ENCODE data around the gene CDC6.

The CDC6 gene

DNA sequence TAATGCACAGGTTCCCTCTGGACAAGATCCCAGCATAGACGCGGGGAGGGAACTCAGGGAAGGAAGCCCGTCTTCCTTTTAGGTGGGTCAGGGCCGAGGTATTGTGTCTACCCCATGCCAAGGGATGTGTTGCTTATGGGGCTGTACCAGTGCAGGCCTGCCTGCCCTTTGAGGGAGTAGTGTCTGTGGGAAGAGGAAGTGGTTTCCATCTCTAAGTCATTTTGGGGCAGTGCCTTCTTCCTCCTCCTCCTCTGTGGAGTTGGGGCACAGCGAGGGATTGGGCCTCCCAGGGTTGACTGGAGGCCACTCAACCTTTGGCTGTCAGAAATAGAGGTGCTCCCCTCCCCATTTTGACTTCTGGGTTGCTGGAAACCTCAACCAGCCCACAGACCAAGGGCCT is 50.4 kb downstream of the CDC6 start:
- H3K36me3 ChIP-seq (ENCODE audit: control insufficient read depth in 1 of 2, insufficient read depth in 2 of 2, low read depth in 1 of 2, low read length in 2 of 2), result peaks cover 14 to 25% of the 10 kb centered on the region in 2 experiments

GRCh38 chr17:40338941-40339649 is 51.4 kb downstream of the CDC6 start:
- Histone ChIP-seq H3K36me3 (ENCODE audit: control insufficient read depth in 1 of 2, insufficient read depth in 2 of 2, low read depth in 1 of 2, low read length in 2 of 2) (peaks cover 14 to 18% of the 10 kb centered on the region in 2 experiments), H3K14ac (ENCODE audit: low read length in 2 of 2) (no peak overlapping the region), H3K9me3 (ENCODE audit: control insufficient read depth, low read length) (no peaks in the 10 kb centered on the region), H3K23ac (ENCODE audit: low read length in 2 of 2) (peak overlapping the region in 1 of 2 experiments; percentile 23), H3K4me3 (ENCODE audit: insufficient read depth in 1 of 2, low read depth in 1 of 2, low read length in 2 of 2) (no peak overlapping the region), H3K4me1 (ENCODE audit: control insufficient read depth, insufficient read depth, low read depth, low read length) (peaks cover 32% of the 10 kb centered on the region), H4K91ac (ENCODE audit: low read length) (no peak overlapping the region), H3K4me2 (ENCODE audit: low read length, poor library complexity, severe bottlenecking) (no peak overlapping the region), H3K18ac (ENCODE audit: low read depth in 1 of 2, low read length in 2 of 2) (peak overlapping the region in 1 of 2 experiments; percentile 33), H3K27ac (ENCODE audit: low read length, poor library complexity, severe bottlenecking) (no peak overlapping the region), H3K9ac (ENCODE audit: low read length) (no peak overlapping the region), H3K4ac (ENCODE audit: low read depth in 1 of 2, low read length in 2 of 2) (no peak overlapping the region), H2BK12ac (ENCODE audit: low read length in 2 of 2) (no peak overlapping the region), H2AFZ (ENCODE audit: low read depth, low read length) (no peak overlapping the region), H2BK5ac (ENCODE audit: low read depth, low read length, poor library complexity, severe bottlenecking) (no peak overlapping the region), H3K79me1 (replicated peaks; ENCODE audit: low read length, poor library complexity, severe bottlenecking) (peaks cover 27% of the 10 kb centered on the region), H4K8ac (ENCODE audit: low read length) (no peak overlapping the region), H2AK5ac (ENCODE audit: low read length, severe bottlenecking) (no peak overlapping the region), H2BK120ac (ENCODE audit: low read depth, low read length) (no peak overlapping the region), H2BK15ac (ENCODE audit: low read depth, poor library complexity, severe bottlenecking) (no peak overlapping the region), H3K27me3 (ENCODE audit: control insufficient read depth in 1 of 2, insufficient read depth in 1 of 2, low read length in 2 of 2) (no peaks in the 10 kb centered on the region)
- DNase-seq, result no peak
- WGBS, result 75% methylated on average over 10 of the region's 13 CpGs

More for the DNA sequence above, 50.4 kb downstream of the CDC6 start:
- no peak for DNase-seq
- WGBS, result 97% methylated on average over 5 of the region's 5 CpGs
- H3K27me3 ChIP-seq (ENCODE audit: control insufficient read depth in 1 of 2, insufficient read depth in 1 of 2, low read length in 2 of 2), result no peaks in the 10 kb centered on the region
- no peak overlapping the region for H3K14ac ChIP-seq (ENCODE audit: low read length in 2 of 2)
- peaks cover 30% of the 10 kb centered on the region for H3K79me1 ChIP-seq (replicated peaks; ENCODE audit: low read length, poor library complexity, severe bottlenecking)
- no peak overlapping the region for H2BK12ac ChIP-seq (ENCODE audit: low read length in 2 of 2)
- no peak overlapping the region for H3K4me3 ChIP-seq (ENCODE audit: insufficient read depth in 1 of 2, low read depth in 1 of 2, low read length in 2 of 2)
- H2AK5ac ChIP-seq (ENCODE audit: low read length, severe bottlenecking), result no peak overlapping the region
- H3K9me3 ChIP-seq (ENCODE audit: control insufficient read depth, low read length), result no peaks in the 10 kb centered on the region
- H3K9ac ChIP-seq (ENCODE audit: low read length), result no peak overlapping the region
- H2BK120ac ChIP-seq (ENCODE audit: low read depth, low read length), result no peak overlapping the region
- no peak overlapping the region for H2BK5ac ChIP-seq (ENCODE audit: low read depth, low read length, poor library complexity, severe bottlenecking)
- H3K4me1 ChIP-seq (ENCODE audit: control insufficient read depth, insufficient read depth, low read depth, low read length), result peaks cover 22% of the 10 kb centered on the region
- no peak overlapping the region for H3K27ac ChIP-seq (ENCODE audit: low read length, poor library complexity, severe bottlenecking)
- H3K18ac ChIP-seq (ENCODE audit: low read depth in 1 of 2, low read length in 2 of 2), result no peak overlapping the region
- H2BK15ac ChIP-seq (ENCODE audit: low read depth, poor library complexity, severe bottlenecking), result no peak overlapping the region
- no peak overlapping the region for H2AFZ ChIP-seq (ENCODE audit: low read depth, low read length)
- H3K4ac ChIP-seq (ENCODE audit: low read depth in 1 of 2, low read length in 2 of 2), result no peak overlapping the region
- H4K91ac ChIP-seq (ENCODE audit: low read length), result no peak overlapping the region
- H3K23ac ChIP-seq (ENCODE audit: low read length in 2 of 2), result no peak overlapping the region
- no peak overlapping the region for H4K8ac ChIP-seq (ENCODE audit: low read length)
- H3K4me2 ChIP-seq (ENCODE audit: low read length, poor library complexity, severe bottlenecking), result no peak overlapping the region

- peaks cover 31% of the 10 kb centered on the region for H3K79me1 ChIP-seq (replicated peaks; ENCODE audit: low read length, poor library complexity, severe bottlenecking)
- no peak overlapping the region for H2BK5ac ChIP-seq (ENCODE audit: low read depth, low read length, poor library complexity, severe bottlenecking)
- H3K4me1 ChIP-seq (ENCODE audit: control insufficient read depth, insufficient read depth, low read depth, low read length), result peaks cover 36% of the 10 kb centered on the region
- no peak overlapping the region for H2BK15ac ChIP-seq (ENCODE audit: low read depth, poor library complexity, severe bottlenecking)
- H3K18ac ChIP-seq (ENCODE audit: low read depth in 1 of 2, low read length in 2 of 2), result no peak overlapping the region
- H3K14ac ChIP-seq (ENCODE audit: low read length in 2 of 2), result no peak overlapping the region
- H3K9me3 ChIP-seq (ENCODE audit: control insufficient read depth, low read length), result no peaks in the 10 kb centered on the region
- H4K8ac ChIP-seq (ENCODE audit: low read length), result no peak overlapping the region
- H3K9ac ChIP-seq (ENCODE audit: low read length), result peak overlapping the region; percentile 1
- no peak overlapping the region for H3K4me3 ChIP-seq (ENCODE audit: insufficient read depth in 1 of 2, low read depth in 1 of 2, low read length in 2 of 2)
- no peak overlapping the region for H2AK5ac ChIP-seq (ENCODE audit: low read length, severe bottlenecking)
- no peak overlapping the region for H3K27ac ChIP-seq (ENCODE audit: low read length, poor library complexity, severe bottlenecking)
- no peak overlapping the region for H2AFZ ChIP-seq (ENCODE audit: low read depth, low read length)
- no peak overlapping the region for H4K91ac ChIP-seq (ENCODE audit: low read length)
- H3K4ac ChIP-seq (ENCODE audit: low read depth in 1 of 2, low read length in 2 of 2), result no peak overlapping the region
- no peak overlapping the region for H2BK120ac ChIP-seq (ENCODE audit: low read depth, low read length)
- H2BK12ac ChIP-seq (ENCODE audit: low read length in 2 of 2), result no peak overlapping the region
- no peak for DNase-seq
- H3K4me2 ChIP-seq (ENCODE audit: low read length, poor library complexity, severe bottlenecking), result no peak overlapping the region
- H3K27me3 ChIP-seq (ENCODE audit: control insufficient read depth in 1 of 2, insufficient read depth in 1 of 2, low read length in 2 of 2), result no peaks in the 10 kb centered on the region
- no CpG with 5 or more reads among the region's 1 CpG for WGBS
- no peak overlapping the region for H3K23ac ChIP-seq (ENCODE audit: low read length in 2 of 2)
- peaks cover 14 to 18% of the 10 kb centered on the region in 2 experiments for H3K36me3 ChIP-seq (ENCODE audit: control insufficient read depth in 1 of 2, insufficient read depth in 2 of 2, low read depth in 1 of 2, low read length in 2 of 2)
Measured at GRCh38 chr17:40340327-40340726, 52.6 kb downstream of the CDC6 start.

DNA sequence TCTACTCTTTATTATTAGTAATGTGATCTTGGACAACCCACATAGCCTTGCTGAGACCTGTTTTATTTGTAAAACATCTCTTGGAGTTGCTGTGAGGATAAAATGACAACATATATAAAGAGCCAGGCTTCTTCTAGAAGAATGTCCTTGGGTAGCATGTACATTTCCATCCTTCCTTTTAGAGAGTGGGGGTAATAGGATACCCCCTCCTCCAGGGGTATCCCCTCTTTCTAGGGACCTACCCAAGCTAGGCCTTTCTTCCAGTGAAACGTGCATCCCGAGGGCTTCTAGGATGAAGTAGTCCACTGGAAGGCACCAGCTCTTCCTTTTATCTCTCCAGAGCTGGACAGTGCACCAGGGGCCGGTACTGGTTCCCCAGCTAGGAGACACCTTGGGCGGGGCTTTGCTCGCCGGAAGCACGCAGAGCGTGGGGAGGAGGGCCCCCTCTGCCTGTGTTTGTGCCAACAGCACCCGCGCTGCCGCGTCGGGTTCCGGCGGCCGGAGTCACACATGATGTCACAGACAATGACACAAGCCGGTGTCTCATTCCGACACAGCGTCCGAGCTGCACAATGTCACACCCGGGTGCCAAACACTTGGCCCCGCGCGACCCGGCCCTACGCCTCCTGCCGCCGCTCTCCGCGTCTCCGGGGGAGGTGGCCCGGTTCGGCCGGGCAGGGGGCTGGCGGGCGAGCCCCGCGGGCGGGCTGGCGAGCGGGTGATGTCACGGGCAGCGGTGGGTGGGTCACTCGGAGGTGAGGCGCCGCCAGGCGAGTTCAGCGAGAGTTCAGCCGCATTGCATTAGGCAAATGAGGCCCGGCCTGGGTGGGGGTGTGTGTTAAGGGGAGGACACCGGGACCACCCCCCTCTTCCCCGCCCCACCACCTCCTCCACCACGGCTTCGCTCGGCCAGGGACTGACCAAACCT is 53.5 kb downstream of the CDC6 start:
- DNase-seq, result peak; percentile 92
- H2AFZ ChIP-seq (ENCODE audit: low read depth, low read length), result peak overlapping the region; percentile 36
- peak overlapping the region; percentile 86 for H3K4me2 ChIP-seq (ENCODE audit: low read length, poor library complexity, severe bottlenecking)
- H3K9ac ChIP-seq (ENCODE audit: low read length), result peak overlapping the region; percentile 89
- no peaks in the 10 kb centered on the region for H3K27me3 ChIP-seq (ENCODE audit: control insufficient read depth in 1 of 2, insufficient read depth in 1 of 2, low read length in 2 of 2)
- H3K79me1 ChIP-seq (replicated peaks; ENCODE audit: low read length, poor library complexity, severe bottlenecking), result peaks cover 29% of the 10 kb centered on the region
- peak overlapping the region; percentile 23 for H4K91ac ChIP-seq (ENCODE audit: low read length)
- peaks cover 43% of the 10 kb centered on the region for H3K4me1 ChIP-seq (ENCODE audit: control insufficient read depth, insufficient read depth, low read depth, low read length)
- H2AK5ac ChIP-seq (ENCODE audit: low read length, severe bottlenecking), result no peak overlapping the region
- H3K23ac ChIP-seq (ENCODE audit: low read length in 2 of 2), result no peak overlapping the region
- peaks cover 14 to 18% of the 10 kb centered on the region in 2 experiments for H3K36me3 ChIP-seq (ENCODE audit: control insufficient read depth in 1 of 2, insufficient read depth in 2 of 2, low read depth in 1 of 2, low read length in 2 of 2)
- peak overlapping the region in 1 of 2 experiments; percentile 54 for H3K4ac ChIP-seq (ENCODE audit: low read depth in 1 of 2, low read length in 2 of 2)
- no peak overlapping the region for H3K27ac ChIP-seq (ENCODE audit: low read length, poor library complexity, severe bottlenecking)
- peak overlapping the region; percentile 50 for H2BK120ac ChIP-seq (ENCODE audit: low read depth, low read length)
- peak overlapping the region; percentile 88 for H2BK15ac ChIP-seq (ENCODE audit: low read depth, poor library complexity, severe bottlenecking)
- peak overlapping the region; percentile 67 to 90 for H3K4me3 ChIP-seq (ENCODE audit: insufficient read depth in 1 of 2, low read depth in 1 of 2, low read length in 2 of 2)
- H4K8ac ChIP-seq (ENCODE audit: low read length), result peak overlapping the region; percentile 30
- peak overlapping the region in 1 of 2 experiments; percentile 11 for H3K14ac ChIP-seq (ENCODE audit: low read length in 2 of 2)
- no peak overlapping the region for H2BK5ac ChIP-seq (ENCODE audit: low read depth, low read length, poor library complexity, severe bottlenecking)
- WGBS, result 2% methylated on average over 46 of the region's 55 CpGs
- peak overlapping the region; percentile 67 to 91 for H3K18ac ChIP-seq (ENCODE audit: low read depth in 1 of 2, low read length in 2 of 2)
- no peaks in the 10 kb centered on the region for H3K9me3 ChIP-seq (ENCODE audit: control insufficient read depth, low read length)
- peak overlapping the region in 1 of 2 experiments; percentile 17 for H2BK12ac ChIP-seq (ENCODE audit: low read length in 2 of 2)

Data from mesenchymal stem cell (in vitro differentiated cells and primary cell).